ENCODE results near the gene PCDHGB6.

Gene PCDHGB6

DNA sequence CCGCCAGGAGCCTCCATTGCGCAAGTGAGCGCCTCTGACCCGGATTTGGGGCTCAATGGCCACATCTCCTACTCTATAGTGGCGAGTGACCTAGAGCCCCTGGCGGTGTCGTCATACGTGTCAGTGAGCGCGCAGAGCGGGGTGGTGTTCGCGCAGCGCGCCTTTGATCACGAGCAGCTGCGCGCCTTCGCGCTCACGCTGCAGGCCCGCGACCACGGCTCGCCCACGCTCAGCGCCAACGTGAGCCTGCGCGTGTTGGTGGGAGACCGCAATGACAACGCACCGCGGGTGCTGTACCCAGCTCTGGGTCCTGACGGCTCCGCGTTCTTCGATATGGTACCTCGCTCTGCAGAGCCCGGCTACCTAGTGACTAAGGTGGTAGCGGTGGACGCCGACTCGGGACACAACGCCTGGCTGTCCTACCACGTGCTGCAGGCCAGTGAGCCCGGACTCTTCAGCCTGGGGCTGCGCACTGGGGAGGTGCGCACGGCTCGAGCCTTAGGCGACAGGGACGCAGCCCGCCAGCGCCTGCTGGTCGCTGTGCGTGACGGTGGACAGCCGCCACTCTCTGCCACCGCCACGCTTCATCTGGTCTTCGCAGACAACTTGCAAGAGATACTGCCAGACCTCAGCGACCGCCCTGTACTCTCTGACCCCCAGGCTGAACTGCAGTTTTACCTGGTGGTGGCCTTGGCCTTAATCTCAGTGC, 1.9 kb downstream of the PCDHGB6 start:
- Histone ChIP-seq H3K9me3 (replicated peaks; ENCODE audit: insufficient read depth, low read length) (no peaks in the 10 kb centered on the region), H3K4me3 (ENCODE audit: low read length) (no peak overlapping the region), H3F3A (ENCODE audit: insufficient read depth, low read length) (no peaks in the 10 kb centered on the region)

DNA sequence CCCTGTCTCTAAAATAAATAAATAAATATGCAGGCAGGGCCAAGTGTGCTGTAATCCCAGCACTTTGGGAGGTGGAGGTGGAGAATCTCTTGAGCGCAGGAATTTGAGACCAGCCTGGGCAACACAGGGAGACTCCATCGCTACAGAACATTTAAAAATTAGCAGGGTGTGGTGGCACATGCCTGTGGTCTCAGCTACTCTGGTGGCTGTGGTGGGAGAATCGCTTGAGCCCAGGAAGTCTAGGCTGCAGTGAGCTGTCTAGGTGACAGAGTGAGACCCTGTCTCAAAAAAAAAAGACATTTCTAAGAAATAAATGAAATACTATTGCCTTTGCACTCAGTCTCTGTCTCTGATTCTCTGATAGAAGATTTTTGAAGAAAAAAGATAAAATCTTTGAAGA, 3.8 kb downstream of the PCDHGB6 start:
- H3K36me3 ChIP-seq (replicated peaks; ENCODE audit: insufficient read depth, low read length) = no peaks in the 10 kb centered on the region; the same call in 1 of the 2 replicates

More for the DNA sequence above, 1.9 kb downstream of the PCDHGB6 start:
- no peaks in the 10 kb centered on the region for H3K79me2 ChIP-seq (ENCODE audit: low read length)
- no peaks in the 10 kb centered on the region for H4K20me1 ChIP-seq (ENCODE audit: insufficient read depth, low read length)
- no peak overlapping the region for H2AFZ ChIP-seq (ENCODE audit: low read length)
- no peak overlapping the region for H3K9ac ChIP-seq (ENCODE audit: low read length)
- no peak overlapping the region for H3K4me2 ChIP-seq (ENCODE audit: low read depth, low read length)
- H3K36me3 ChIP-seq (replicated peaks; ENCODE audit: insufficient read depth, low read length) = no peaks in the 10 kb centered on the region; the same call in 1 of the 2 replicates
- H3K27me3 ChIP-seq (replicated peaks; ENCODE audit: insufficient read depth, low read length) = peaks cover 14% of the 10 kb centered on the region
- no peak overlapping the region for H3K27ac ChIP-seq (ENCODE audit: low read length)
- H3K9me2 ChIP-seq (replicated peaks; ENCODE audit: insufficient read depth, low read length) = no peaks in the 10 kb centered on the region
- no peaks in the 10 kb centered on the region for H3K4me1 ChIP-seq (ENCODE audit: low read length)
- TF ChIP-seq EZH2phosphoT487 (IDR thresholded peaks at IDR 0.05; ENCODE audit: low read length) (no peak), EZH2 (optimal IDR thresholded peaks at IDR 0.05; ENCODE audit: low read depth, low read length) (no peak), CTCF (IDR thresholded peaks at IDR 0.05; ENCODE audit: low read length) (no peak)
- no peak for DNase-seq

DNA sequence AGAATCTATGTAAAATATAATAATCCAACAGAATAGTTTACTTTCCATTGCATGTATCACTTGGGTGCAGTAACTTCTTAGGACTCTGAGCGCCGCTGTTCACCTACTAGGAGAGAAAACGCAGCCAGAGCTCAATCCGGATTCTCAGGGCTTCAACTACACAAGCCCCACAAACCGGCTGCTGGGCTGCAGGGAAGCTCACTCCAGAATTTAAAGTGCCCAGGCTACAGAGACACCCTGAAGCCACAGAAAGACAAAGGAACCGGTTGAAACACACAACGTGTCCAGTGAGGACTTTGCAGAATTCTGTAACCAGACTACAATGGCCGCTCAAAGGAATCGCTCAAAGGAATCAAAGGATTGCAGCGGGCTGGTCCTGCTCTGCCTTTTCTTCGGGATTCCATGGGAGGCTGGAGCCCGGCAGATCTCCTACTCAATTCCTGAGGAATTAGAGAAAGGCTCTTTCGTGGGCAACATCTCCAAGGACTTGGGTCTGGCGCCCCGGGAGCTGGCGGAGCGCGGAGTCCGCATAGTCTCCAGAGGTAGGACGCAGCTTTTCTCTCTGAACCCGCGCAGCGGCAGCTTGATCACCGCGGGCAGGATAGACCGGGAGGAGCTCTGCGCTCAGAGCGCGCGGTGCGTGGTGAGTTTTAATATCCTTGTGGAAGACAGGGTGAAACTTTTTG, 5.2 kb downstream of the PCDHGB6 start, which contains the start of gene PCDHGA10:
PCDHGA10 (plus strand) TSS at position 134 of the 686 bp plus-strand sequence; CDS start at position 323, 189 bp downstream.
- Histone ChIP-seq H3K9me2 (replicated peaks; ENCODE audit: insufficient read depth, low read length) (no peaks in the 10 kb centered on the region), H3K36me3 (replicated peaks; ENCODE audit: insufficient read depth, low read length) (no peaks in the 10 kb centered on the region), H3K27me3 (replicated peaks; ENCODE audit: insufficient read depth, low read length) (peaks cover 14% of the 10 kb centered on the region), H3K4me1 (ENCODE audit: low read length) (no peaks in the 10 kb centered on the region), H3K4me3 (ENCODE audit: low read length) (peak within 1 kb of the TSS; percentile 55), H3K27ac (ENCODE audit: low read length) (no peak within 1 kb of the TSS), H2AFZ (ENCODE audit: low read length) (peak within 1 kb of the TSS; percentile 54), H3K9ac (ENCODE audit: low read length) (no peak within 1 kb of the TSS), H4K20me1 (ENCODE audit: insufficient read depth, low read length) (no peaks in the 10 kb centered on the region), H3F3A (ENCODE audit: insufficient read depth, low read length) (no peaks in the 10 kb centered on the region), H3K4me2 (ENCODE audit: low read depth, low read length) (peak within 1 kb of the TSS; percentile 57), H3K79me2 (ENCODE audit: low read length) (no peaks in the 10 kb centered on the region), H3K9me3 (replicated peaks; ENCODE audit: insufficient read depth, low read length) (no peaks in the 10 kb centered on the region)
- TF ChIP-seq EZH2 (optimal IDR thresholded peaks at IDR 0.05; ENCODE audit: low read depth, low read length) (no peak), CTCF (IDR thresholded peaks at IDR 0.05; ENCODE audit: low read length) (peak; percentile 73), EZH2phosphoT487 (IDR thresholded peaks at IDR 0.05; ENCODE audit: low read length) (no peak)
- DNase-seq = peak; percentile 80

More for the DNA sequence above, 3.8 kb downstream of the PCDHGB6 start:
- Histone ChIP-seq H3K27ac (ENCODE audit: low read length) (no peak overlapping the region), H3K9ac (ENCODE audit: low read length) (no peak overlapping the region), H3F3A (ENCODE audit: insufficient read depth, low read length) (no peaks in the 10 kb centered on the region), H3K79me2 (ENCODE audit: low read length) (no peaks in the 10 kb centered on the region), H3K4me2 (ENCODE audit: low read depth, low read length) (no peak overlapping the region), H3K9me3 (replicated peaks; ENCODE audit: insufficient read depth, low read length) (no peaks in the 10 kb centered on the region), H3K9me2 (replicated peaks; ENCODE audit: insufficient read depth, low read length) (no peaks in the 10 kb centered on the region), H4K20me1 (ENCODE audit: insufficient read depth, low read length) (no peaks in the 10 kb centered on the region), H3K27me3 (replicated peaks; ENCODE audit: insufficient read depth, low read length) (peaks cover 14% of the 10 kb centered on the region), H3K4me3 (ENCODE audit: low read length) (no peak overlapping the region), H2AFZ (ENCODE audit: low read length) (no peak overlapping the region), H3K4me1 (ENCODE audit: low read length) (no peaks in the 10 kb centered on the region)
- no peak for DNase-seq
- TF ChIP-seq EZH2phosphoT487 (IDR thresholded peaks at IDR 0.05; ENCODE audit: low read length) (no peak), EZH2 (optimal IDR thresholded peaks at IDR 0.05; ENCODE audit: low read depth, low read length) (no peak)
